ENCODE data around the gene GRM7. TPM values are rescaled to one million over a fixed set of nuclear protein-coding genes. Genes with fewer than 3 reads are reported as not detected.

The GRM7 gene
- total and polyA plus RNA-seq, 12 donors = 0.27 to 7.8 (median 3.2) TPM; not detected in 3

DNA sequence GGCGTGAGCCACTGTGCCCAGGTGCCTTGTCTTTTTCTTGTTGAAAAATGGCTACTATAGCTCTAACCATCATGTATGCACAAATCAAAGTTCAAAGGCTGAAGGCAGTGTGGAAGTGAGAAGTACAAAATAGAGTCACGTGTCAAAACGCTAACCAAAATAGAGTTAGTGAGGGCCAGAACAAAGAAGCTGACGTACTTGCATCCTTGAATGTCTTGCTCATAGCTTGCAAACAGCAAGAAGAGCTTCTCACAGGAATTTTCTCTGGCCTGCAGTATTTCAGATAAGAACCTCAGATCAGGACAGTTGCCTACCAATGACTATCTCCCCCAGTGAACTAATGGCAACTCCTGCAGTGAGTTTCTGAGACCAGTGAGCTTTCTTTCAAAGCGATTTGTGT, 713.5 kb downstream of the GRM7 start:
- no peak for TF ChIP-seq POLR2A (IDR thresholded peaks at IDR 0.05)
- TF ChIP-seq, protein P1, sequence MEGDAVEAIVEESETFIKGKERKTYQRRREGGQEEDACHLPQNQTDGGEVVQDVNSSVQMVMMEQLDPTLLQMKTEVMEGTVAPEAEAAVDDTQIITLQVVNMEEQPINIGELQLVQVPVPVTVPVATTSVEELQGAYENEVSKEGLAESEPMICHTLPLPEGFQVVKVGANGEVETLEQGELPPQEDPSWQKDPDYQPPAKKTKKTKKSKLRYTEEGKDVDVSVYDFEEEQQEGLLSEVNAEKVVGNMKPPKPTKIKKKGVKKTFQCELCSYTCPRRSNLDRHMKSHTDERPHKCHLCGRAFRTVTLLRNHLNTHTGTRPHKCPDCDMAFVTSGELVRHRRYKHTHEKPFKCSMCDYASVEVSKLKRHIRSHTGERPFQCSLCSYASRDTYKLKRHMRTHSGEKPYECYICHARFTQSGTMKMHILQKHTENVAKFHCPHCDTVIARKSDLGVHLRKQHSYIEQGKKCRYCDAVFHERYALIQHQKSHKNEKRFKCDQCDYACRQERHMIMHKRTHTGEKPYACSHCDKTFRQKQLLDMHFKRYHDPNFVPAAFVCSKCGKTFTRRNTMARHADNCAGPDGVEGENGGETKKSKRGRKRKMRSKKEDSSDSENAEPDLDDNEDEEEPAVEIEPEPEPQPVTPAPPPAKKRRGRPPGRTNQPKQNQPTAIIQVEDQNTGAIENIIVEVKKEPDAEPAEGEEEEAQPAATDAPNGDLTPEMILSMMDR (IDR thresholded peaks at IDR 0.05) = no peak
- no peaks in the 10 kb centered on the region for H3K27me3 ChIP-seq
- WGBS, 4 donors = 59 to 76% (median 68%) methylated on average over 5 of the region's 5 CpGs
- DNase-seq = no peak
- H3K27ac ChIP-seq = no peak overlapping the region
- intact Hi-C loops (cut with DNase I) = no loop called here
- no peaks in the 10 kb centered on the region for H3K4me1 ChIP-seq (replicated peaks in 1 of 2)
- H3K36me3 ChIP-seq (replicated peaks in 1 of 2) = no peaks in the 10 kb centered on the region
- H3K4me3 ChIP-seq = no peak overlapping the region
- H3K9me3 ChIP-seq (replicated peaks in 1 of 3) = no peaks in the 10 kb centered on the region

DNA sequence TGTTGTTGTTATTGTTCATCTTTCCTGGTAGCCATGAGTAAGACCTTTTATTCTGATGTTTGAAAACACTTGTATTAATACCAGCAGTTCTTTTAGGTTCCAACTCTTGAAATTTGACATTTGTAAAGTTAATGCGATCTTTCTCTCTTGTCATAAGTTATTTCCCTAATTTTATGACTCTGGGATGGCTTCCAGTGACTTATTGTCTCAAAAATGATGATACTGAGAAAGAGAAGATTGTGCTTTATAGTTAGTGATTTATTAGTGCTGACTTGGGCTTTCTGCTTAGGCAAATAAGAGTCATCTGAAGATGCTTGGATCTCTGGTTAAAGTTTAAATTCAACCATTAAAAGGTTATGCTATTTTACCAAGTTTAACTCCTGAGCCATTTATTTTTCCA, 715.2 kb downstream of the GRM7 start:
- no peak for DNase-seq
- H3K27ac ChIP-seq = no peak overlapping the region
- no peaks in the 10 kb centered on the region for H3K9me3 ChIP-seq (replicated peaks in 1 of 3)
- WGBS, 4 donors = 54 to 58% (median 57%) methylated on average over 1 of the region's 1 CpG
- H3K27me3 ChIP-seq = no peaks in the 10 kb centered on the region
- H3K4me1 ChIP-seq (replicated peaks in 1 of 2) = no peaks in the 10 kb centered on the region
- H3K36me3 ChIP-seq (replicated peaks in 1 of 2) = no peaks in the 10 kb centered on the region
- H3K4me3 ChIP-seq = no peak overlapping the region
- TF ChIP-seq, protein P1 (IDR thresholded peaks at IDR 0.05) = no peak
- TF ChIP-seq POLR2A (IDR thresholded peaks at IDR 0.05) = no peak
- intact Hi-C loops (cut with DNase I) = no loop called here

DNA sequence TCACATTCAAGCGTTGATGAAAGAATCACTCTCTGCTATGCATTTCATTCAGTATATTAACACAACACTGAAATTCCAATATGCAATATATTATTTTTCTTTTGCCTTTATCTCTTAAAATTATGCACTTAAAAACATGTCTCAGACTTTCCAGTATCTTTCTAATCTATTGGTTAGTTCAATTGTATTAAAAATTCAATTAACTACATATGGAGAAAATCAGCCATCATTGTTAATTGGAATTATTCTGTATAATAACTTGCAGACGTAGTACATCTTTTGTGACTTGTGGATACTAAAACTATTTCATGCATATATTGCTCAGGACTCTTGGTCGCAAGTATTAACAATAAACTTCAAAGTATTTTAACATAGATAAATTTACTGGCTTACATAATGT, 715.6 kb downstream of the GRM7 start:
- 72 to 84% (median 80%) methylated on average over 3 of the region's 3 CpGs for whole genome bisulfite sequencing, 4 donors
- Histone ChIP-seq H3K36me3 (replicated peaks in 1 of 2) (no peaks in the 10 kb centered on the region), H3K27ac (no peak overlapping the region), H3K27me3 (no peaks in the 10 kb centered on the region), H3K4me1 (replicated peaks in 1 of 2) (no peaks in the 10 kb centered on the region), H3K4me3 (no peak overlapping the region), H3K9me3 (replicated peaks in 1 of 3) (no peaks in the 10 kb centered on the region)
- TF ChIP-seq POLR2A (IDR thresholded peaks at IDR 0.05) = no peak
- TF ChIP-seq, protein P1 (IDR thresholded peaks at IDR 0.05) = no peak
- intact Hi-C loops (cut with DNase I) = no loop called here
- no peak for DNase-seq

DNA sequence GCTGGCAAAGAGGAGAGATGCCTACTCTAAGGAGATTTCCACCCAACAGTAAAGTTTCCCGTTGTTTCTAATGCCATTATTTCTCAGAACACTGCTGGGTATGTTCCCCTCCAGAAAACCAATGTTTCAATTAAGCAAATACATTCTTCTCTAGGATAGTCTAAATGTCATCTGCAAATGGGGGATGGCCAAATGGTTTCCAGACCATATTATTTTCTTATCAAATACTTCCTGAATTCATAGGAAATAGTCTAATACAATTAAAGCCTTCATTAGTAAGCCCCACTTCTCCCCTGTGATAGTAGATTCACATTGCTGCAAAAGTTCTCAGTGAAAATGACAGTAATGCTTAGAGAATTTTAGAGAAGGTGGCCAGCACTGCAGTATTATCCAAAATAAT, 716.6 kb downstream of the GRM7 start:
- TF ChIP-seq, protein P1 (IDR thresholded peaks at IDR 0.05) = no peak

More for the DNA sequence above, 716.6 kb downstream of the GRM7 start:
- Histone ChIP-seq H3K27ac (no peak overlapping the region), H3K4me3 (no peak overlapping the region), H3K27me3 (no peaks in the 10 kb centered on the region), H3K36me3 (replicated peaks in 1 of 2) (no peaks in the 10 kb centered on the region), H3K4me1 (replicated peaks in 1 of 2) (no peaks in the 10 kb centered on the region), H3K9me3 (replicated peaks in 1 of 3) (no peaks in the 10 kb centered on the region)
- intact Hi-C loops (cut with DNase I) = no loop called here
- no peak for DNase-seq
- 57 to 72% (median 70%) methylated on average over 1 of the region's 1 CpG for WGBS, 4 donors

Measured in adrenal gland (tissue), 12 donors.